NB4 (cell line): ENCODE measurements around the gene CASP10.
A peak's percentile ranks its signal among the peaks of the same experiment; 100 is the strongest.

Source experiments
- DNase-seq: peaks from one replicate; pipeline ENCODE4 v3.0.0; 2010; ENCODE audit warnings: low read depth
- H3K4me3 ChIP-seq: one replicate; pipeline ENCODE4 v1.5.1; 2011; ENCODE audit warnings: mild to moderate bottlenecking, low read depth, low read length, moderate library complexity
- MYC ChIP-seq: IDR thresholded peaks from 2 replicates; pipeline ENCODE4 v1.6.1; 2011; ENCODE audit warnings: low read depth, low read length
- POLR2A ChIP-seq: IDR thresholded peaks from 2 replicates; pipeline ENCODE4 v1.6.1; 2011; ENCODE audit warnings: mild to moderate bottlenecking; ENCODE audit not compliant: insufficient read length; ENCODE audit errors: extremely low read depth
- TF ChIP-seq, protein P1 (sequence below): IDR thresholded peaks from 2 replicates; pipeline ENCODE4 v1.6.1; 2011; ENCODE audit warnings: low read depth, low read length
- TF ChIP-seq, protein P2 (sequence below): IDR thresholded peaks from one replicate; pipeline ENCODE4 v1.5.1; 2012; ENCODE audit warnings: low read depth, low read length

CASP10 gene

DNA sequence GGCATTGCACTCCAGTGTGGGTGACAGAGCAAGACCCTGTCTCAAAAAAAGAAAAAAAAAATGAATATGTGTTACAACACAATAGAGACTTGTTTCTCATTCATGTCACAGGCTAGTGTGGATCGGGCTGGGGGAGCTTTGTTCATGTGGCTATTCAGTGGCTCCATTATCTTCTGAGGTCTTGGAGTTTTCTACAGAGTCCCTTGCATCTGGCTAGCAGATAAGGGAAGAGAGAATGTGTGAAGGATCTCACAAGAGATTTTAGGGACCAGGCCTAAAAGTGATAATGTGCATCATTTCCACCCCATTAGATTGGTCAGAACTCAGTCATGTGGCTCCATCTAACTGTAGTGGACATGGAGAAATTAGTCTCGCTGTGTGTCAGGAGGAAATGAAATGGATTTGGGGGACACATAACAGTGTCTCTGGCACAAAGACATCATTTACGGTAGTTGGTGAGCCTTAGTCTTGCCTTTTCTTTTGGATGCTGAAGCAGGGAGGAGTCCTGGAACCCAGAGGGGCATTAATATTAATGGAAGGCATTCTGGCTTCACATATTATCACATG lies 32.4 kb upstream of the CASP10 start:
- TF ChIP-seq, protein P1, sequence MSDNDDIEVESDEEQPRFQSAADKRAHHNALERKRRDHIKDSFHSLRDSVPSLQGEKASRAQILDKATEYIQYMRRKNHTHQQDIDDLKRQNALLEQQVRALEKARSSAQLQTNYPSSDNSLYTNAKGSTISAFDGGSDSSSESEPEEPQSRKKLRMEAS, result no peak
- TF ChIP-seq, protein P2, sequence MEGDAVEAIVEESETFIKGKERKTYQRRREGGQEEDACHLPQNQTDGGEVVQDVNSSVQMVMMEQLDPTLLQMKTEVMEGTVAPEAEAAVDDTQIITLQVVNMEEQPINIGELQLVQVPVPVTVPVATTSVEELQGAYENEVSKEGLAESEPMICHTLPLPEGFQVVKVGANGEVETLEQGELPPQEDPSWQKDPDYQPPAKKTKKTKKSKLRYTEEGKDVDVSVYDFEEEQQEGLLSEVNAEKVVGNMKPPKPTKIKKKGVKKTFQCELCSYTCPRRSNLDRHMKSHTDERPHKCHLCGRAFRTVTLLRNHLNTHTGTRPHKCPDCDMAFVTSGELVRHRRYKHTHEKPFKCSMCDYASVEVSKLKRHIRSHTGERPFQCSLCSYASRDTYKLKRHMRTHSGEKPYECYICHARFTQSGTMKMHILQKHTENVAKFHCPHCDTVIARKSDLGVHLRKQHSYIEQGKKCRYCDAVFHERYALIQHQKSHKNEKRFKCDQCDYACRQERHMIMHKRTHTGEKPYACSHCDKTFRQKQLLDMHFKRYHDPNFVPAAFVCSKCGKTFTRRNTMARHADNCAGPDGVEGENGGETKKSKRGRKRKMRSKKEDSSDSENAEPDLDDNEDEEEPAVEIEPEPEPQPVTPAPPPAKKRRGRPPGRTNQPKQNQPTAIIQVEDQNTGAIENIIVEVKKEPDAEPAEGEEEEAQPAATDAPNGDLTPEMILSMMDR, result no peak
- TF ChIP-seq MYC (no peak), POLR2A (no peak)
- DNase-seq, result no peak
- no peak overlapping the region for H3K4me3 ChIP-seq

DNA sequence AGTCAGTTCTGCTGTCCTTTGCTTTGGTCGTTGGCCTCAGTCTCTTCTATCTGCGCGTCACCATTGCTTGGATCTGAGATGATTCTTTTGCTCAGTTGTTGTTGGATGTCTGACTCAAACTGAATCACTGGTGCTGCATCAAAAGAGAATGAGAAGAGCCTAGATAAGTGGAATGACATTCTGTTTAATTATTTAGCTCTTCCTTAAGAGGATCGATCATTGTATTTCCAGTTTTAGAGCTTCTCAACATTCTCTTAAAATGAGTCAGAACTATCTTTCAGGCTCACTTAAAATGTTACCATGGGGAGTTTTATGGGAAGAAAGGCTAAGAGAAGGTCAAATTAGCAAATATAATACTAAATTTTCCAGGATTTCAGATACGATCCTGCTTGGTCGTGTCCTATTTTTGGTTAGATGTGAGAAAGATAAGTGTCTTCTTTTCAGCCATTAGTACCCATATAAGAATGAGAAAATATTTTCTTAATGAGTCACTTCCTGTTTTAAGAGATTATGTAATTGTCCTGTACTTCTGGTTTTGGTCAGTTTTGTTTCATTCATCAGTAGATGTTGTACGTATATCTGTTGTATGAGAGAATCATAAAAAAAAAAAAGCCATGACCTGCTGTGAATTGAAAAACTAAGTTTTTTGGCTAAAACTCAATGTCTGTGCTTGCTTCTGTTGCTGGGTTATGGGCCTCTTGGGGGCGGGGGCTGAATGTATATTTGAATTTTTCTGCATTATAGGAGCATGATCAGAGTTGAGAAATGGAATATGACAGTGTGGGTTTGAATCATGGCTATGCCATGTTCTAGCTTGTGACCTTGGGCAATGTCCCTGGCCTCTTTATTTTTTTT lies 31.6 kb upstream of the CASP10 start:
- peak overlapping the region; percentile 18 for H3K4me3 ChIP-seq
- DNase-seq, result peak; percentile 78
- TF ChIP-seq MYC (no peak), POLR2A (no peak)
- TF ChIP-seq, protein P2, result no peak
- TF ChIP-seq, protein P1, result no peak

DNA sequence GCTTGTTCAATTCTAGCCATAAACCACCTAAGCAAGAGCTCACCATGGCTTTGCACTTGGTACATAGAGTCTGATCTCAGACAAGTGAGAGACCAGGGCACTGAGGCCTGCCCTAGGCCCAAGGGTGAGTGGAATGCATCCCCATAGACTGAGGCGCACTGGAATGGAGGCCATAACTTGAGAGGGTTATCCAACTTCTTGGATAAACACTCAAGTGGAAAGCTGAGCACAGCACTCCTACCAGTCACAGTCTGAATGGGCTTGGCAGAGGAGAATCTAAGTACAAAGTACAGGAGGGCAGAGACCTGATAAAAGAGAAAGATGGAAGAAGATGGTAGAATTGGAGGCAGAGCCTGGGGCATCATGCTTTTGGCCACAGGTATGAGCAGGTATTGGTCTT lies 30.4 kb upstream of the CASP10 start:
- no peak for DNase-seq
- H3K4me3 ChIP-seq, result no peak overlapping the region
- TF ChIP-seq, protein P1, result no peak
- no peak for TF ChIP-seq POLR2A
- TF ChIP-seq MYC, result no peak
- TF ChIP-seq, protein P2, result no peak

DNA sequence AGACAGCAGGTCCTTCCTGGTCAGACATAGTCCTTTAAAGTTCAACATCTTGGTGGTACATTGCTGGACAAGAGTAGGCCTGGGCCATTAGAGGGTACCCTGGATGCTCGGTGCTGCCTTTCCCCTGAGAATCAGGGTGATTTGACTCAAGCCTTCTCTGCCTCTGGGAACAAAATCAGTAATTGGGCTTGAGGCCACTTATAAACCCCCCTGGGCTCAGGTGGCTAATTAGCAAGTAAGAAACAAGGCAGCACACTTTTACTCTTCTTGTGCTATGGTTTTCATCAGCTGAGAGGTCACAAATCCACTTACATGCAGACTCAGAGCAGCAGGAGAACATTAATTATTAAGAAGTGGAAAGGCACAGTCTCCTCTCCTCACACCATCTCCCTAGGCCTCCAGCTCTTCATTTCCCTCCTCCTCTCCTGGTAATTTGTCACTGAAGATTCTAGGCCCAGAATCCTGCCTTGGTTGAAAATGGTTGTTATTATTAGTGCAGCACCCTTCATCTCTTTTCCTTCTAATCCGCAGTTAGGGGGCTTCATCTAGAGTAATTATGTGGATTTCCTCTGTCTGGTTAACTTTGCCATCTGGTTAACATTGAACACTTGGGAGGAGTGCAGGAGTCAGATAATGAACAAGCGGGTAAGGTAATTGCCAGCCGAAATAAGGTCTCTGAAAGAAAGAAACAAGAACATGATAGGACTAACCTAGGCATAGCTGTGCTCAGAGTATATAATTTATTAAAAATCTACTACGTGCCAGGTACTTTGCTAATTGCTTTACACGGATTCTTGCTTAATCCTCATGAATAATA lies 29.7 kb upstream of the CASP10 start:
- TF ChIP-seq, protein P2, result no peak
- TF ChIP-seq, protein P1, result no peak
- TF ChIP-seq MYC (no peak), POLR2A (no peak)
- DNase-seq, result no peak
- H3K4me3 ChIP-seq, result no peak overlapping the region

DNA sequence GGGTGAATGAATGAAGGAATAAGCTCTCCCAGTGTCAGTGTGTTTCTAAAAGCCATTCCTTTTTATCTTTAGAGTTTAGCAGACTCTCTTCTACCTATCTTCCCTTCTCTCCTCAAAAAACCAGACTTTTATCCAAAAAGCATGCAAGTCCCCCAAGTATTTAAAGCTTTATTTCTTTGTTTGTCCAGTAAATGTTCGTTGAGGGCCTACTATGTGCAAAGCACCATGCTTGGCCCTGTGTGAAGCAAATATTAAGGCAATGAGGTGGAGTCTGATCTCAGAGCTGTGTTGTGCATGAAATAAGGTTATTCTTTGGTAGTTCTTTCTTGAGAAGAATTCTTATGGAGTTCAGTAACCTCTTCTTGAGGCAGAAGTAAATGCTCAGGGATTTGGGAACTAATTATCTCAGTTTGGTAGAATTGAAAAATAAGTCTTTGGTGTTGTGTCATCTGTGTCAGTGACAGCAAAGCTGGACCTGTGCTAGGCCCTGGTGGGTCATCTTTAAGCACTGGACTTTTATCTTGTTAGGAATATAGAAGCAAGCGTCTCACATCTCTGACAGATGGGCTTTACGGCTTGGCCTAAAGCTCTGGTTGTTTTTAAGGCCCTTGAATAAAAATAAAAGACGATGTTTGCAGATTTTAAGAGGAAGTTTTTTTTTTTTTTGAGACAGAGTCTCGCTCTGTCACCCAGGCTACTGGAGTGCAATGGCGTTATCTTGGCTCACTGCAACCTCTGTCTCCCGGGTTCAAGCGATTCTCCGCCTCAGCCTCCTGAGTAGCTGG lies 28.1 kb upstream of the CASP10 start:
- TF ChIP-seq POLR2A (no peak), MYC (no peak)
- TF ChIP-seq, protein P2, result no peak
- TF ChIP-seq, protein P1, result no peak
- no peak overlapping the region for H3K4me3 ChIP-seq
- no peak for DNase-seq
